ENCODE data around the gene HCN3.

- TF ChIP-seq POLR2A (IDR thresholded peaks at IDR 0.05; ENCODE audit: low read length) = no peak
- TF ChIP-seq GATA1 (IDR thresholded peaks at IDR 0.05; ENCODE audit: low read depth, low read length) = no peak
Observed at GRCh38 chr1:155260276-155260675, 17.0 kb upstream of the HCN3 start.

Data from erythroblast (primary cell).